Stimulated activated CD4-positive, alpha-beta T cell treated with anti-CD3 and anti-CD28 coated beads, TNF-alpha, amount 100 ng/mL, for 24 hours (primary cell): ENCODE results near the gene RAD51AP2.
"Not testable (repeated sequence)": the region's sequence is repeated elsewhere in the genome, so short reads cannot be mapped to it uniquely, and the experiment has no call there.

Experiments
- DNase-seq, 3 experiments: peaks; one replicate each; pipeline ENCODE4 v3.0.0-alpha.2; 2020; ENCODE audit warnings: low read depth in 3 of 3

Gene RAD51AP2

DNA sequence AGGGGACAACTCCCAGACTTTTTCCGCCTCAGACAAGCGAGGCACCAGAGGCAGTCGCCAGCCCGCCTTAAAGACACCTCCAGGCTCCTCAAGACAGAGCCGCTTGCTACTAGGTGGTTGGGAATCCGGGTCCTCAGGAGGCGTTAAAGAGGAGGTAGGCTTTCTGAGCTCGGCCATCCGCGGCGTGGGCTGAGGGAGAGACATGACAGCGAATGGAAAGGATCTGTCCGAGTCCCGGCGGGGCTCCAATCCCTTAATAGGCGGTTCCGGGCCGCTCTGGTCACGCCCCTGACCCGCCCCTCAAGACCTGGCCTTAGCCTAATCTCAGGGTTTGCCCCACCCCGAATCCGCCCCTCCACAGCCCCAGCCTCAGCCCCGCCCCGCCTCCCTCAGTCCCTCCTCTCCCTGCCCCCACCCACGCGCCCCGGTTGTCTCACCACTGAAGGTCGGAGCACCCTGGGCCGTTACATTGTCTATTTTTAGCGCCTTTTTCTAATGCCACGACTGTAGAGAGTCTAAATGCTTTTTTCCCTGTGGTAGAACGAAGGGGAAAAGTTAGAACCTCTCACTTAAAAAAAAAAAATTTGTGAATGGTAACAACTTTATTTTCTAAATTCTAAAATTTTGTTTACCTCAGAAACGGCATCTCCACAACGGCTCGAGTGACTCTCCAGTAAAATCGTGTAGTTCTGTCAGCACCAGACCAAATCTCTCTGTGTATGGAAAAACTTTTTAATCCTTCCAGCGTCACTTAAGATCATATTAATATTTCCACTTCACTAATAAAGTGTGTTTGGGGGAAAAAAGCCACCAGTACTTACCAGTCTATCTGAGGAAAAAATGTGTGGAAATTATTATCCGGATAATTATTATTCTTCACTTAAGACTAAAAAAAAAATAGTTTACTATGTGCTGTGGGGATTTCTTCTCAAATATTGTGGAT lies at the start of gene RAD51AP2:
Gene RAD51AP2, minus strand, starts transcription at position 229 of the 943 bp plus-strand sequence. Its CDS starts 25 bp downstream, at position 204.
- peak in 1 of 3 experiments; percentile 11 for DNase-seq

- DNase-seq: not testable (repeated sequence)
These were observed 47.5 kb upstream of the RAD51AP2 start for GRCh38 chr2:17565726-17566125.

GRCh38 chr2:17558878-17559277 lies 40.6 kb upstream of the RAD51AP2 start:
- no peak for DNase-seq

DNA sequence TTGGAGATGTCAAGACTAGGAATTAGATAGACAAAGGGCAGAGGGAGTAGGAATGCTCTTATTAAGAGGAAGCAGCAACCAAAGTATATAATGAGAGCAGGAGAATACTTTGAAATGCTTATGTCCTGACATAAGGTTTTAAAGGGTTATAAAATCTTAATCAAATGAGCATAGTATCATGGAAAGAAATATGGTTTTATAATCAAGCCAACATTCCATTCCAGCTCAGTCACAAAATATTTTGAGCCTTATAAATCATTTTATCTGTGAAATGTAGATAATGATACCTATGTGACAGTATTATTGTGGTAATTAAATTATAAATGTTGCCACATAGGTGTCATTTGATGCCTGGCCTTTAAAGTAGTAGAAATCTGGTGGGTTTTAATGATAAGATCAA lies 39.8 kb upstream of the RAD51AP2 start:
- no peak for DNase-seq

DNA sequence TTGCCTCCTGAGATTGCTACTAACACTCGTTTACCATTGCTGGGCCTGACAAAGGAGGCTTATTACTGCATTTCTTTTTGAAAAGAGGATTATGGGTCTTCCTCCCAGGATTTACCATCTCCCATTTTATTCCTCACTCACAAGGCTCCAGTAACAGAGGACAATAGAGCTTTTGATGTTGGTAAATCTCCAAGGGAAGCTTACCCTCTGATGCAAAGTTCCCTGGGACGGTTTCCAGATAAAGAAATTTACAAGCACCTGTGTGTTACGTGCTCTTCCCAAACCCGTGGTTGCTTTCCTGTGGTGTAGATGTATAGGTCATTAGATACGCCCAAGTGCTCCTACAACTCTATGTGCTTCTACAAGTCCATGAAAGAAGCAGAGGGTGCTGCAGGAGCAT lies 39.4 kb upstream of the RAD51AP2 start:
- no peak for DNase-seq

DNA sequence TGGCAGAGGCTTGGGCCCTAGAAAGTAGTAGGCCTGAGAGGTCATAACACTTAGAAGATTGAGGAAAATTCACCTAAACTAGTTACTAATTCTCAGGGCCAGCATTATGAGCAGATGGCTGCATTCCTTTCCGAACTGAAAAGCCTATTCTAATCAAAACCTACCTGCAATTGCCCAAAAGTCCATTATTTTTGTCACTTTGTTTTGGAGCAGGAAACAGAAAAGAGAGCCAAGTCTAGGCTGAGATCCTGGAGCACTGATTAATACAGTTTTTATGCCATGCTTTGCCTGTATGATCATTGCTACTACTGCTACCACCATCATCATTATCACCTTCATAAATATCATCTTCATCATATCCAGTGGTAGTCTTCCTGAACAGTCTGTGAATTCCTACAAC lies 36.9 kb upstream of the RAD51AP2 start:
- no peak for DNase-seq

- DNase-seq: no peak
These were observed 32.7 kb upstream of the RAD51AP2 start for GRCh38 chr2:17550907-17551306.

DNA sequence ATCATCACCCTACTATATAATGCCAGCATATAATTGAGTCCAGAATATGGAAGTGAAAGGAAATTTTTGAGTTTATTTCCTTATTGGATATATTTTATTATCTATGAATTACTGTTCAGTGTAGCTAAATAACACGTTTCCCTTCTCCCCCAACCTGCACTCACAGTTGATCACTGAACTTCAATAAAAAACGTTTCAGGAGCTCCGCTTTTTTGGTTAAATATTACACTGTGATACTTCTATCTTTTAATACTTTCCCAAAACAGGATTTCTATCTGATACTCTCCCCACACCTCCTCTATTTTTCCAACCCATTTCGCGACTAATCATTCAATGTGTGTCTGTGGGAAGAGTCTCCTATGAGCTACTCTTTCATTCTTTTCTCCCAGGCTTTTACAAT lies 29.5 kb upstream of the RAD51AP2 start:
- no peak for DNase-seq

GRCh38 chr2:17547237-17547636 lies 29.0 kb upstream of the RAD51AP2 start:
- no peak for DNase-seq

DNA sequence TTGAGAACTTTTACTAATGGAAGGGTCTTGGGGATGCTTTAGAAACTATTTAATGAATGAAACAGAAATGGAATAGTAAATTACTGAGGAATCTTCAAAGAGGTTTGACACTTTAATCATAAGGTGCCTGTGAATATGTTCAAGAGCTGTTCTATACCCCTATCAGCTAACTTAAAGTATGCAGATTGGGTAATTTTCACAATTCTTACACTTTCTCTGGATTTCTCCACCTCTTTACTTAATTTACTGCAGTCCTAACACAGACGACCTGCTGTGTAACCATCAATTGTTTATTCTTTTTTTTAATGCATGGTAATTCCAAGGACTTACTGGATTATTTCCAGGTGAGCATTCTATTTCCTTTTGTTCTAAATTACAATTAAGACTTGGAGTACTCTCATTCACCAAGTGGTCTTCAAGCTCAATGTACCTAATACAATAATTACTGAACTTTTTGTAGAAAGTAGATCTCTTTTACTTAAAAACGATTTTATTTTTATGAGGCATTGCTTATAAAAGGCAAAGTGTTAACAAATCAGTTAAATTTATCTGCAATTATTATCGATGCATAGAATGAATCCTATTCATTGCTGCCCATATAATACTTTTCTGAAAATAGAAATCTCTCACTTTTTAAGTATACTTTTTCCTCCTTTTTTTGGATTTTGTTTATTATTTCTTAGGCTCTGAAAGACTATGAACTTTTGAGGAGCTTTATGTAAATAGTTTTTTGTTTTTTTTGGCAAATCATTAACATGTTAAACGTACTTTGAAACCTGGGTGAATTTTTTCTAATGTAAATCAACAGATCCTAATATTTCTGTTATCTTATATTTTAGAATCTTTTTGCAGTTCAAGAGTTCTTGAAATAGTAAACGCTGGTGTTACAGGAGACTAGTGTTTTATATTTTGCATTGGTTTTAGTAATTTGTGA lies 27.7 kb upstream of the RAD51AP2 start:
- DNase-seq: no peak

DNA sequence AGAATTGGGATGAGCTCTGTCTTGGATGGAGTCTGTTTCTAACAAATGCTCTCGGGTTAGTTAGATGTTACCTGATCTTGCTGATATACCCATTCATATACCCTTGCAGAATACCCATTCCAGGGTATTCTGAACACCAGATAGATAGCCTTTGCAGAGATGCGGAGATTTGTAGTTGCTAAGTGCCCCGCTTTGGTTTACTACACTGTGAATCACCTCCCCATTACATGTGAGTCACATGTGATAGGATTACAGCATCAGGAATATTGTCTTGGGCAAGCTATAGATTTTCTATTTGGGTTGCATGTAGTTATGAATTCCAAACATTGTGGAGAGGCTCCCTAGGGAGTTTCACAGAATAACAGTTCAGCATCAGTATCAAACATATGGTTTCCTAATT lies 26.0 kb upstream of the RAD51AP2 start:
- no peak for DNase-seq

DNA sequence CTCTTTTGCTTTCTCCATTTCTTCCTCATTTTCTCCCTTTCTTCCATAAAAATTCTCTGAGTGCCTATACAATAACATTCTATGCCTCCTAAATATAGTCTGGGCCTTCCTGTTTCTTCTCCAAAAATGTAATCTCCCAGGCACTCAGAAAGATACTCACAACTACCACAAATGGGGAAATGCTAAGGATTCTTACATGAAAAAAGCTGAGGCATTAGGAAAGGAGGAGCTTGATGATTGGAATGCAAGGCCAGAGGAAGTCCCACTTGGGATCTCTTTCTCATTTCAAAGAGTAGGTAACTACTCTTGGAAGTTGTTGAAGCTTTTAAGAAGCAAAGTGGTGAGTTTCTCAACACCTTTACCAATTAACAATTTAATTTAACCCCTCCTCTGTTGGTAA lies 25.6 kb upstream of the RAD51AP2 start:
- DNase-seq: no peak

DNA sequence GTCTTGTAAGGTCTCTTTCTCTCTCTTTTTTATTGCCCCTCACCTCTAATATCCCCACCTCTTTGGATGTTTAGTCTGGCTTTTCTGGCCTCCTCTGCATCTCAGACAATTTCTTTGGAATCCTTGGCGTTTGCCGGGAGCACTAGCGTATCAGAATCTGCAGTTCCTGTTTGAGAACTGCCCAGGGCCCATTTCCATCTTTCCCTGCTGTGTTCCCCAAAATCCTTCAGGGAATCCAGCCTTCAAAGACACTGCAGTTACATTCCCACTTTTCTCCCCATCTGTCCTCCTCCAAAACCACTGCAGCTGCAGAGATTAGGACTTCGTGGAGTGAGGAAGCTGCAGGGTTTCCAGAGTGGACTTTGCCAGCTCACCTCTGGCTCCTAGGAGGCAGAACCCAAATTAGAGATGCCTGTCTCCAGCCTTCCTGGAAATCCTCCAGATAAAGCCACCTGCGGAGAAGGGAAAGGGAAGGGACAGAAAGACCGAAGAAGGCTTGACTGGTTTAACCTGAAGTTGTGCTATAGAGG lies 25.0 kb upstream of the RAD51AP2 start:
- DNase-seq: no peak

- no peak for DNase-seq
These were observed 24.2 kb upstream of the RAD51AP2 start for GRCh38 chr2:17542471-17542870.

DNA sequence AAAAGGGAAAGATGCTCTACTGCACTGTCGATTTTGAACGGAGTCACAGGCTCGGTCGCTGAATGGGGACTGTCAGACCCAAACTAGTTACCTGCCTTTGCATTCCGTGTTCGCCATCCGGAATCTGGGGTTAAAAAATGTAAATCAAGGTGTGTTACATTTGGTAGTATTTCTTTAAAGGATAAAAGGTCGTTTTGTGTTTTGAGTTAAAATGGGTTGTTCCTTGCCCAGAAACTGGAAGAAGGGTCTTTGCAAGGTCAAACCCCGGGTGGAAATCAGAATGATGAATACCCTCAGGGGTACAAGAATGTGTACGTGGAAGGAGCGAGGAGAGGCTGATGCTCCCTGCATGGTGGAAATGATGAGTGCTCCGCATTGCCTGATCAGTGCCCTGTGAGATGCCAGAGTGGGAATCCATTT lies 23.3 kb upstream of the RAD51AP2 start:
- DNase-seq: no peak

GRCh38 chr2:17540813-17541530 lies 22.7 kb upstream of the RAD51AP2 start:
- DNase-seq: no peak

- no peak for DNase-seq
These were observed 22.0 kb upstream of the RAD51AP2 start, which contains the start of gene VSNL1 for GRCh38 chr2:17540093-17540812. Gene VSNL1, plus strand, starts transcription at chr2:17540696. Its CDS starts 51,379 bp downstream, at chr2:17592075.

DNA sequence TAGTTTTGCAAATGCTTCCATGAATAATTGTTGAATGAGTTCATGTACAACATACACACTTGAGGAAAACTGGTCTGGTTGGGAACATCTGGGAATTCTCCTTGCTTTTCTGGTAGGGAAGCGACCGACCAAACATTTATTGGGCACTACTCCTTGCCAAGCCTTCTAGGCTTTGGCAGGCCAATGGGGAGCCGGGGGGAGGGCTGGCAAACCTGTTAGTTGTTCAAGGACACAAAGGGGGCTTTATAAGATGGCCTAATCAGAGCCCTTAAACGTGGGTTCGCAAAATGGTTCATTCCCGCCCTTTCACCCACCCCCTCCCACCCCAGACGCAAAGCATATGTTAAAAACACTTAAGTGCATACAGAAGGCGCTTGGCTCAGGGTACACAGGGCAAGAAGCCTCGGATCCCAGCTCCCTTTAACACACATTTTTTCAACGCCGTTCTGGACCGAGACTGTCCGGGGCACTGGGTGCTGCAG lies 21.4 kb upstream of the RAD51AP2 start:
- DNase-seq: no peak

DNA sequence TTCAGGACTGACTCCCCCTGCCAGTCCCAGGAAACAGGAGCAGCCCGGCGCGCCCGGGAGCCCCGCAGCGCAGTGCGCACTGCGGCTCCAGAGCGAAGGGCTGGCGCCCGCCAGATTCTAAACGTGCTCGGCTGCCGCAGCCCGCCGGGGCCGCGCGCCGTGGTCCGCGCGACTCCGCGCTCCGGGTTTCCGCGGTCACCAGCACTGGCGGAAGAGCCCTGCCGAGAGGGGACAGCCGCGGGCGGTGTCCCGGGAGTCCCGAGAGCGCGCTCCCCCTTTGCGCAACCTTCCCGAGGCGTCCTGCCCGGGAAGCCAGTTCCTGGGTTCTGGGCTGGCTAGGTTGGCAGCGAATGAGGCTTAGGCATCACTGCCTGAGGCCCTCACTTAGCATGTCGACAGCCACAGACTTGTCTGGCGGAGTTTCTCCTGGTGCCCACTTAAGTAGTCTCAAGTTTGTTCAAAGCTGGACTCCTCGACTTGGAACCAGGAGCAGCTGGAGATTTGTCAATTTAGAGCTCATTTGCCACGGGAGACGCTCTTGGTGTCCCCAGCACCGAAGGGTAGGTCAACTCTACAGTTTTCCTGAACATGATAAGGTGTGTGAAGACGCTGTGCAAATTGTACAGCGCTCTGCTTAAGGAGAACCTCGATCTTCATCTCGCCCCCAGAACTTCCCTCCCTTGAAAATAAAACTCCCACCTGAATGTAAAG lies 20.8 kb upstream of the RAD51AP2 start:
- no peak for DNase-seq
